HUES48 (cell line): ENCODE data around the gene TMEM87A.

Source experiments
- H3K27ac ChIP-seq: one replicate; pipeline ENCODE4 v1.7.0; 2013; ENCODE audit warnings: low read depth, low read length, inconsistent platforms
- H3K27me3 ChIP-seq: 2 replicates; pipeline ENCODE4 v1.6.1; 2013; ENCODE audit warnings: mild to moderate bottlenecking, low read length; ENCODE audit not compliant: control insufficient read depth, insufficient read depth
- H3K36me3 ChIP-seq: 2 replicates; pipeline ENCODE4 v1.6.1; 2013; ENCODE audit warnings: low read length; ENCODE audit not compliant: control insufficient read depth, insufficient read depth
- H3K4me1 ChIP-seq: 2 replicates; pipeline ENCODE4 v1.6.1; 2013; ENCODE audit warnings: mild to moderate bottlenecking, low read length; ENCODE audit not compliant: control insufficient read depth, insufficient read depth
- H3K4me3 ChIP-seq: 2 replicates; pipeline ENCODE4 v1.5.1; 2013; ENCODE audit warnings: mild to moderate bottlenecking, low read depth, low read length
- H3K9ac ChIP-seq: 2 replicates; pipeline ENCODE4 v1.6.1; 2013; ENCODE audit warnings: mild to moderate bottlenecking, low read depth, low read length, moderate library complexity
- H3K9me3 ChIP-seq: 2 replicates; pipeline ENCODE4 v1.6.1; 2013; ENCODE audit warnings: low read length; ENCODE audit not compliant: control insufficient read depth, insufficient read depth

Gene TMEM87A

GRCh38 chr15:42184736-42185135, 88.5 kb downstream of the TMEM87A start:
- Histone ChIP-seq H3K9me3 (no peaks in the 10 kb centered on the region), H3K36me3 (peaks cover 83% of the 10 kb centered on the region), H3K27me3 (no peaks in the 10 kb centered on the region), H3K27ac (no peak overlapping the region), H3K4me3 (no peak overlapping the region), H3K9ac (no peak overlapping the region), H3K4me1 (no peaks in the 10 kb centered on the region)

- Histone ChIP-seq H3K4me1 (no peaks in the 10 kb centered on the region), H3K36me3 (peaks cover 85% of the 10 kb centered on the region), H3K4me3 (no peak overlapping the region), H3K9me3 (no peaks in the 10 kb centered on the region), H3K9ac (no peak overlapping the region), H3K27me3 (no peaks in the 10 kb centered on the region), H3K27ac (no peak overlapping the region)
Measured at GRCh38 chr15:42184296-42184695, 88.9 kb downstream of the TMEM87A start.

GRCh38 chr15:42182961-42183360, 90.3 kb downstream of the TMEM87A start:
- Histone ChIP-seq H3K4me1 (no peaks in the 10 kb centered on the region), H3K27me3 (no peaks in the 10 kb centered on the region), H3K4me3 (no peak overlapping the region), H3K9ac (no peak overlapping the region), H3K27ac (no peak overlapping the region), H3K9me3 (no peaks in the 10 kb centered on the region), H3K36me3 (peaks cover 87% of the 10 kb centered on the region)

- Histone ChIP-seq H3K27ac (no peak overlapping the region), H3K4me1 (no peaks in the 10 kb centered on the region), H3K27me3 (no peaks in the 10 kb centered on the region), H3K9me3 (no peaks in the 10 kb centered on the region), H3K36me3 (peaks cover 86% of the 10 kb centered on the region), H3K9ac (no peak overlapping the region), H3K4me3 (no peak overlapping the region)
Measured at GRCh38 chr15:42182328-42182886, 90.8 kb downstream of the TMEM87A start.

GRCh38 chr15:42178056-42178455, 95.2 kb downstream of the TMEM87A start:
- no peak overlapping the region for H3K9ac ChIP-seq
- peaks cover 77% of the 10 kb centered on the region for H3K36me3 ChIP-seq
- no peaks in the 10 kb centered on the region for H3K4me1 ChIP-seq
- no peaks in the 10 kb centered on the region for H3K27me3 ChIP-seq
- no peaks in the 10 kb centered on the region for H3K9me3 ChIP-seq
- H3K4me3 ChIP-seq: no peak overlapping the region
- no peak overlapping the region for H3K27ac ChIP-seq

GRCh38 chr15:42175671-42176070, 97.6 kb downstream of the TMEM87A start:
- Histone ChIP-seq H3K9ac (no peak overlapping the region), H3K9me3 (no peaks in the 10 kb centered on the region), H3K4me3 (no peak overlapping the region), H3K27me3 (no peaks in the 10 kb centered on the region), H3K36me3 (peaks cover 80% of the 10 kb centered on the region), H3K4me1 (no peaks in the 10 kb centered on the region), H3K27ac (no peak overlapping the region)

GRCh38 chr15:42172475-42172874, 100.8 kb downstream of the TMEM87A start:
- no peak overlapping the region for H3K9ac ChIP-seq
- peaks cover 74% of the 10 kb centered on the region for H3K36me3 ChIP-seq
- H3K4me3 ChIP-seq: no peak overlapping the region
- H3K27me3 ChIP-seq: no peaks in the 10 kb centered on the region
- H3K27ac ChIP-seq: no peak overlapping the region
- no peaks in the 10 kb centered on the region for H3K4me1 ChIP-seq
- H3K9me3 ChIP-seq: no peaks in the 10 kb centered on the region

GRCh38 chr15:42171795-42172194, 101.4 kb downstream of the TMEM87A start:
- Histone ChIP-seq H3K9me3 (no peaks in the 10 kb centered on the region), H3K27me3 (no peaks in the 10 kb centered on the region), H3K9ac (no peak overlapping the region), H3K4me1 (no peaks in the 10 kb centered on the region), H3K27ac (no peak overlapping the region), H3K36me3 (peaks cover 76% of the 10 kb centered on the region), H3K4me3 (no peak overlapping the region)

GRCh38 chr15:42171122-42171521, 102.1 kb downstream of the TMEM87A start:
- no peaks in the 10 kb centered on the region for H3K9me3 ChIP-seq
- H3K36me3 ChIP-seq: peaks cover 83% of the 10 kb centered on the region
- H3K4me1 ChIP-seq: no peaks in the 10 kb centered on the region
- H3K9ac ChIP-seq: no peak overlapping the region
- H3K27me3 ChIP-seq: no peaks in the 10 kb centered on the region
- no peak overlapping the region for H3K27ac ChIP-seq
- H3K4me3 ChIP-seq: no peak overlapping the region

GRCh38 chr15:42166225-42166940, 106.8 kb downstream of the TMEM87A start:
- Histone ChIP-seq H3K27me3 (no peaks in the 10 kb centered on the region), H3K4me1 (no peaks in the 10 kb centered on the region), H3K36me3 (peaks cover 88% of the 10 kb centered on the region), H3K4me3 (no peak overlapping the region), H3K27ac (no peak overlapping the region), H3K9me3 (no peaks in the 10 kb centered on the region), H3K9ac (no peak overlapping the region)

- Histone ChIP-seq H3K36me3 (peaks cover 92% of the 10 kb centered on the region), H3K9ac (no peak overlapping the region), H3K4me3 (no peak overlapping the region), H3K27me3 (no peaks in the 10 kb centered on the region), H3K4me1 (no peaks in the 10 kb centered on the region), H3K9me3 (no peaks in the 10 kb centered on the region), H3K27ac (no peak overlapping the region)
Measured at GRCh38 chr15:42165106-42165505, 108.1 kb downstream of the TMEM87A start.
